Right ventricle myocardium inferior (tissue), 1 donor: ENCODE measurements around the gene ZNF618. TPM values are rescaled to one million over a fixed set of nuclear protein-coding genes. Genes with fewer than 3 reads are reported as not detected.

Experiments used
- ATAC-seq: fragments of 200-7000 bp; cut with Tn5 transposase; one replicate; pipeline ENCODE4 v1.9.1; 2020; ENCODE audit warnings: mild to moderate bottlenecking, moderate library complexity
- DNase-seq: peaks from one replicate; pipeline ENCODE4 v3.0.0; 2021; ENCODE audit errors: missing footprints
- intact Hi-C: fragments of 100-400 bp; cut with DNase I; formaldehyde crosslinking; loops from one replicate; pipeline ENCODE4 v1.11.0; 2022
- total RNA-seq: library from RNA; stranded (reverse); fragmentation: NEBNext Ultra II Directional; extraction: Animal tissue kit (Norgen Biotek cat#: 25700); gene quantifications from one replicate; pipeline ENCODE4 v1.2.1, GENCODE V29; 2021
- donor health status: DM: no; HTN: yes; CAD: no; lungs with severe emphysema.

Gene ZNF618
- total RNA-seq, 1 donor from 2014 or later: 1.6 TPM

DNA sequence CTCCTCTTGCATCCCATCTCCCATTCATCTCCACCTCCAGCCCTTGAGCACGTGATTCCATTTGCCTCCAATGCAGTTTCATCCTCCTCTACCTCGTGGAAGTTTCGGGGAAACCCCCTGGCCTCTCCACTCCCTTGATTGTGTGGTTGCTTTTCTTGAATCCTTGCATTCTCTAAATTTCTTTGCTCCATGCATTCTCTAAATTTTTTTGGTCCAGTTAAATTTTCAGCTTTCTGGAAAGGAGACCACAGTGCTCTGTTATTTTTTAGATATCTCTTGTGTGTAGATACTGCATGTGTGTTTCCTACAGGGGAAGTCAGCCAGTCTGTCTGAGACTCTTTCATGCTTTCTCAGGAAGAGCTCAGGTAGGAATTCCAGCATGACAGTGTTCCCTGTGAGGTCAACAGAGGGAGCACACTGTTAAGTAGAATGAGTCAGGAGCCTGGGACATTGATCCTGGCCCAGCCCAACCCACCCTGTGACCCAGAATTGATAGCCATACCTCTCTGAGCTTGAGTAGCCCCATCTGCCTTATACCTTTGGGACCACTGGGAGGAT lies 149.2 kb downstream of the ZNF618 start:
- DNase-seq (no peak), ATAC-seq (no peak)
- intact Hi-C loops: no loop called here

DNA sequence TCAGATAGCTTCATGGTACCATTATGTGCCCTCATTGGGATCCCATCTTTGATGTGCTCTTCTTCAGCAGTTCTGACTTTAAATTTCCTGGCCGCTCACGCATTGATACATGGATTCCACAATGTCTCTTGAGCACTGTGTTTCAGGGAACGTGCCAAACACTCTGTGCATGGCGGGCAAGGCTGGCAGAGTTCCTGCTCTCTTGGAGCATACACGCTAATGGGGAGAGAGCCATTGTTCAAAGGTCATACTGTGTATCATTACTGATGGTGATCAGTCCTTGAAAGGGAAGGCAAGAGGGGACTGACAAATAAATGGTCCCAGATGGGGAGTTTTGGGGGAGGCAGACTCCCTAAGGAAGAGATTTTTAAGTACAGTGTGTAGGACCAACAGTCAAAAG lies 149.7 kb downstream of the ZNF618 start:
- no peak for ATAC-seq
- intact Hi-C loops: no loop called here
- DNase-seq: no peak

DNA sequence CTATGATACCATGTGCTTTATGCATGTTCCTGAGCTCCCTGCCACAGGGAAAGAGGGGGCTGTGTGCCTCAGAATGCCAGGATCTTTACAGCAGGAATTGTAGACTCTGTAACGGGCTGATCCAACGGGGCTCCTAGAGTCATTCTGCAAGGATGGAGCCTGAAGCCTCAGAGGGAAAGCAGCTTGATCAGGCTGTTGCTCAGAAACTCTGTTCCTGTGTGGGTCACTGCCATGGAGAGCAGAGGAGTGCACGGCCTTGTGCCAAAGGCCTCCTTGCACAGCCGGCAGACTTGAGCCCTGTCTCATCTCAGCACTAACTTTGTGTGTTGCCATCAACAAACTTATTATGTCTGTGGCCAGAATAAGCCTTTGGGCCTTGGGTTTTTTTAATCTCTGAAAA lies 150.2 kb downstream of the ZNF618 start:
- intact Hi-C loops: no loop called here
- no peak for DNase-seq
- no peak for ATAC-seq

DNA sequence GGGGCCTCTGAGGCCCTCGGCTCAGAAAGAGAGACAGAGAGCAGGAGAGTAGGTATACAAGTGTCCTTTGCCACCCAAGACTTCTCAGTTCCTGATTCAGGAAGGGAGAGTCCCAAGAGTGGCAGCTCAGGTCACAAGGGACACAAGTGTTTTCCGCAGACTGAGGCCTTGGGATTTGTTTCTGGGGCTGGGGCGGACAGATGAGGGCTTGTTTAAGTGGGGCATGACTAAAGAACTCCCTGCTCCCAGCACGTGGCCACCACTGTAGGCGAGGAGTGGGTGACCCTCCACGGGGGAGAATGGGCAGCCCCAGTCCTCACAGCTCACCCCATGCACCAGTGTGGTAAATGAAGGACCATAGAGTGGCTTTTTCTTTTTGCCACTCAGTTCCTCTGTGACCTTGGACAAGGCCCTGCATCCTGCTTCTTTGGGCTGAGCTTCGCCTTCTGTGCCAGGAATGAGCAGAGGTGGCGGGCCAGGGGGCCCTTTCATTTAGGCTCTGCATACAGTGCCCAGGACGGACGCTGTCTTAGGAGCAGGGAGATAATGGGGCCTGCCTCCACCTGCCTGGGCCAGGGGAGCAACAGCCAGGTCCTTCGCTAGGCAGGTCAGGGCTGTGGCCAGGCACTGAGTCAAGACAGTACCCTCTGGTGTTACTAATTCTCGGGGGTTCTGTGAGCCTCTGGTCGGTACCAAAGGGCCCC lies 151.2 kb downstream of the ZNF618 start:
- ATAC-seq (no peak), DNase-seq (no peak)
- intact Hi-C loops: no loop called here

DNA sequence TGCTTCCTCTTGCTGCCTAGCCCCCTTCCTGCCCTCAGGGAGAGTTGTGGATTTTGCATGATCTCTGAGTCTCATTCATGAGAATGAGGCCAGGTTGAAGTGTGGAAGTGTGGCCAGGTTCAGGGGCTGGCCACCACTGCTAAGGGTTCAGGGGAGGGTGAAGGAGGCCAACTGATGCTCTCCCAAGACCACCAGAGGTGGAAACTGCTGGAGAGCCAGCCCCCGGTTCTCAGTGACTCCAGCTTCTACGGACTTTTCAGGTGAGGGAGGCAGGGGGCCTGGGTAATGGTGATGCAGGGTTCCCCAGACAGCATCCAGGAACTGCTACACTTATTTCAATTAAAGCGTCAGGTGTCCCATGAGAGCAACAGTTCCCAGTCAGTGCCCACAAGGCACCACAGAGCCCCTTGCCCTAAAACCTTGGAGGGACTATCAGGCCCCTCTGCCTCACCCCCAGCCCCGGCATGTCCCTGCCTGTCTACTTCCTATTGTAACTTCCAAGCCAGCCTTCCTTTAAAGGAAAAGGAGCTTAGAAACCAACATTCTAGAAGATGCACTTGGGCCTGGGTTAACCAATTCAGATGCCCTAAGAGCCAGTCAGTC lies 151.9 kb downstream of the ZNF618 start:
- DNase-seq (no peak), ATAC-seq (no peak)
- intact Hi-C loops: no loop called here

DNA sequence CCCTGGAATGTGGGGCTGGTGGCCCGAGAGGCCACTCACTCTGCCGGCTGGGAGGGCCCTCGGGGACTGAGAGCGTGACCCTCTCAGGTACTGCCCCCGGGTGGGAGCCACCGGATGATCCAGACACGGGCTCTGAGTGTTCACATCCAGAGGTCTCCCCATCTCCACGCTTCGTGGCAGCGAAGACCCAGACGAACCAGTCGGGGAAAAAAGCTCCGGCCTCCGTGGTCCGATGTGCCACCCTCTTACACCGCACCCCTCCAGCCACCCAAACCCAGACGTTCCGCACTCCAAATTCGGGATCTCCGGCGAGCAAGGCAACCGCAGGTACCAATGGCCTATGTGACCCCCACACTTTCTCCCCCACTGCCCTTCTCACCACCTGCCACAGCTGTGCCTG lies 152.5 kb downstream of the ZNF618 start:
- no peak for ATAC-seq
- intact Hi-C loops: no loop called here
- DNase-seq: no peak

DNA sequence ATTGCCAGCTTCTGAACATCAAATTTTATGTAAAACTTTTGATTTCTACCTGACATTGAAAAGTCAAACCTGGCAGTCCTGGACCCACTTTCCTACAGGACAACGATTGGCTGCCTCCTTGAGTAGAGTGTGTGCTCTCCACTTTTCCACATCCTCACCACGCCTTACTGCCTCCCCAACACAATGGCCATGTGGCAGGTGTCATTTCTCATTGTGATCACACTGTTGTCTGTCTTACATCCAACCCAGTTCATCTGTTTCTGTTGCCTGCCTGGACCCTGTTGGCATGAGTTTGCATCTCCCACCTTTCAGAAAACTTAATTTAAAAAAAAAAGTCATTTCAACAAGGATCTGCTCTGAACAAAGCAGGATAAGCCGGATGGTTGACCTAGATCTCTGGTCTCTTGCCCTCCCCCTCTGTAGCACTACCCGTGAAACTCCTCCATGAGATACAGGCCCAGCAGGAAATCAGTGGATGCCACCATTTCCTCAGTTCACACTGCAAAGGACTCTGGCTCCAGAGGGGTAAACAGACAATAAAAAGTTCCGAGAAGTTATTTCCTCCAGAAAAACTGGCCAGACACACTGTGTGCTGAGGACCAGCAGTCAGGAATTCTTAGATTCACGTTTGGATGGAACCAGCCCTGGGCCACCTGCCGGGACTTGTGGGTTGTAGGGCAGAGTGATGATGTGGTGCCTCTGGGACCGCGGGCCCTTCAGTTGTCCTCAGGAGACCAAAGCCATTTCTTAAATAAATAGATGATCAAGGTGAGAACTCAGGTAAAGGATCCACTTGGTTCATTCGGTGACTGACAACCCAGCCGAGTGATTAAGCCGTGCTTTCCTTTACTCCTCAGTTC lies 153.4 kb downstream of the ZNF618 start:
- intact Hi-C loops: loop anchor here (5.0 to 10.0 kb wide), 3 partner anchors 145 to 347 kb away; no protein-coding TSS in a partner anchor
- ATAC-seq: no peak

DNA sequence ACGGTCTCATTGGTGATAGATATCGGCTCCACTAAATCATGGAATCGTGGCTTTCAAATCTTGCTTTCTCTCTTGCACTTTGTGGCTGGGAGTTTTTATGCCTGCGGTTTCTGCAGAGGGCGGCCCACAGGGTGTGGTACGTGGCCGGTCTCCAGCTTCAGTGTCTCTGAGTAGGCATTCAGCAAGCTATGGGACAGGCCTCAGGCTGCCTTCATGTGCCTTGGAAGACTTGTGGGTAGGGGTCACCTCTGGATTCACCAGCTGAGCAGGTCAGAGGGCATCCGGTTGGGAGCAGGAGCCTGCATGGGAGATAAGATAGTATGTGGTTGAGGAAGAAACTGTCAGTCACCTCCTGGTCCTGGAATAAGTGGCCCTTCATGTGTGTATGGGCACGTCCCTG lies 154.3 kb downstream of the ZNF618 start:
- no peak for ATAC-seq
- intact Hi-C loops: loop anchor here (5.0 to 10.0 kb wide), 3 partner anchors 146 to 348 kb away; no protein-coding TSS in a partner anchor
- no peak for DNase-seq

More for the DNA sequence above, 153.4 kb downstream of the ZNF618 start:
- no peak for DNase-seq

DNA sequence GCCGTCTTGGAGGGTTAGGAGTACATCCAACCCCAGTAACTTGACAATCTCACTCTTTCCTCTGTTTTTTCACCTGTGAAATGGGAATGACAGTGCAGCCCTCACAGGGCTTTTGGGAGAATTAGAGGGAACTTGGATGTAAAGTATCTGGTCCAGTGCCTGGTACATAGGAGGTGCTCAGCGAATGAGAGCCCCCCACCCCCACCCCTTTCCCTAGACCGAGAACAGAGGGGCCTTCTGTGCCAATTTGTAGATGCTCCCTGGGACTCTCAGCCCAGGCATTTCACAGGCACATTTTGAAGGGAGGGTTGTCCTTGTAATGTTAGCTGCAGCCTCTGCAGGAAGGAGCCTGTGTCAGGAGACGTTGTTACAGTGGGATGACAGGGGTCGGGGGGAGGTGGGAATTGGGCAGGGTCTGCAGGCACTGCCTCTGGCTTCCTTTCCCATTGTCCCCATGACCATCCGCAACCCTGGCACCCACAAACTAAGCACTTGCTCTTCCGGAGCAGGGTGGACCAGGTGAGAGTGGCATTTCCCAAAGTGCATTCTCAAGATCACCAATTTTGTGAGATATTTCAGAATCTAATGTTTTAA lies 155.0 kb downstream of the ZNF618 start:
- ATAC-seq: no peak
- no peak for DNase-seq
- intact Hi-C loops: loop anchor here (5.0 to 10.0 kb wide), 3 partner anchors 146 to 349 kb away; no protein-coding TSS in a partner anchor

DNA sequence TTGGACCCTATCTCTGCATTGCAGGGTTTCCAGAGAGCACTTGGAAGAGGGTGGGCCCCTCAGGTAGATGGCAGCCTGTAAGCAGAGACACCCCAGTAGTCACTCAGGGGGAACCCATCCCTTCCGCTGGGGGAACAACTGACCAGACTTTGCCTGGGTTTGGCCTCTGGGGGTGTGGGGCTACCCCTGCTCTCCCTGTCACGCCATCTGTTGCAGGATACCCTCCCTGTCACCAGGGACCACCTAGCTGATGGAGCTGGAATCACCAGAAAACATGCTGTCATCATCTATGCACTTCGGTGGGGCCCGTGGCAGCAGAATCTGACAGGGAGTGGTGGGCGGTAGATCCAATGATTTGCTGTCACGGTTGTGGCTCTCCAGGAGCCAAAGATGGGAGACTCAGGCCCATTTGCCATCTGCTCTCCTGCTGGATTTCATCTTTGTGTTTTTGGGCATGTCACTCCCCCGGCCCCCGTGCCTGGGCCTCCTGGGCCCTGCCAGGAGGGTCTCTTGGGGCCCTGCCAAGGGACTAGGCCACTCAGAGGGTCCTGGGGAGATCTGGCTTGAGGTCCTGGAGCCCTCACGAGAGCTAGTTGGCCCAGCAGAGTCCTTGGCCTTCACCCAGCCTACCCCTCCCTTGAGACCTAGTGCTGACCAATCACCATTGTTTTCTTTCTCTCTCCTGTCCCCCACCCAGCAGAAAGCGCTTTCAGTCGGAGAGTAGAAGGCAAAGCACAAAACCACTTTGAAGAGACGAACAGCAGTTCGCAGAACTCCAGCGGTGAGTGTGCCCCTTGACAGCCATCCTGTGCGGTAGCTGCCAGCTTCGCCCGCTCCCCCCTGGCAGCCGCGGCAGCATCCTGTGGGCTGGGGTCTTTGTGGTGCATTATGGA lies 156.1 kb downstream of the ZNF618 start:
- DNase-seq: no peak
- no peak for ATAC-seq
- intact Hi-C loops: loop anchor here (5.0 to 10.0 kb wide), 3 partner anchors 147 to 350 kb away; no protein-coding TSS in a partner anchor

DNA sequence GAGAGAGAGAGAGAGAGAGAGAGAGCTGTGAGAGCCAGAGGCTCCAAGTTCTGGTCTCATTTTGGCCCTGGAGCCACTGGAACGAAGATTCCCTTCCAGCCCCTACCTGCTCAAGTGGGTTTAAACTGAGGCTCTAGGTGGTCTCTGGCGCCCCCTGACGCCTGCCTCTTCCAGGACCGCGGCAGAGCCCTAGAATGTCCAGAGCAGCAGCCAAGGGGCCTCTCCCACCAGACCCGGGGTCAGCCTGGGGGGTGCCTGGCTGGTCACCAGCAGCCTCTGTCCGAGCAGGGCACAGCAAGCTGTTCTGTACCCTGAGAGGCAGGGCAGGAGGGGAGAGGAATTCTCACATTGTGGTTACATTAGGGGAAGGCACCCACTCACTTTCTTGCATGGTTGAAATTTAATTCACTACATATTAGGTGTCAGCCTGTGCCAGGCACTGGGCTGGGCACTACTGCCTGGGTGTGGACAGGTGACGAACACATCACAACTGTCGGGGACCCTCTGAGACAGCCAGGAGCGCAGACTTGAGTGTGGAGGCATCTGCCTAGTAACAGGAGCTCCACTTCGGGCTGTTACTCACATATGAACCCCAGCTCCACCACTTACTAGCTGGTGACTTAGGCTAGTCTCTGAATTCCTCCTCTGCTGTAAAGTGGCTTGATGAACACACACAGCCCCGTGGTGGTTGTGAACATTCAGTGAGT lies 157.4 kb downstream of the ZNF618 start:
- peak; percentile 63 for ATAC-seq
- intact Hi-C loops: loop anchor here (1.0 to 10.0 kb wide), 4 partner anchors 149 to 351 kb away; no protein-coding TSS in a partner anchor
- no peak for DNase-seq

DNA sequence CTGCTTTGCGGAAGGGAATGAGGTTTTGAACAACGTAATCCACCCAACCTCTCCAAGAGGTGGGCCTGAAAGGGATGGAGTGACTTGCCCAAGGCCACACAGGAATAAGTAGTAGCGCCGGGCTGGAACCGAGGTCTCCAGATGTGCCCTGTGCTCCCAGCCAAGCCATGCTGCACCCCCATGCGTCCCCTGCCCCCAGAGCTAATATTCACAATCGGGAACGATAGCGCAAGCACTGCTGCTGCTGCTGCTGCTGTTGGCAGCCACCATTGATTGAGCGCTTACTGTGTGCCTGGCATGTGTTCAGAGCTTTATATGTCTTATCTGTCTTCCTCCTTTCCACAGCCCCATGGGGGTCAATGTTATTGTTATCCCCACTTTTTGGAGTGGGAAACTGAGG lies 158.1 kb downstream of the ZNF618 start:
- intact Hi-C loops: loop anchor here (5.0 to 10.0 kb wide), 3 partner anchors 149 to 352 kb away; no protein-coding TSS in a partner anchor
- DNase-seq: no peak
- ATAC-seq: no peak

DNA sequence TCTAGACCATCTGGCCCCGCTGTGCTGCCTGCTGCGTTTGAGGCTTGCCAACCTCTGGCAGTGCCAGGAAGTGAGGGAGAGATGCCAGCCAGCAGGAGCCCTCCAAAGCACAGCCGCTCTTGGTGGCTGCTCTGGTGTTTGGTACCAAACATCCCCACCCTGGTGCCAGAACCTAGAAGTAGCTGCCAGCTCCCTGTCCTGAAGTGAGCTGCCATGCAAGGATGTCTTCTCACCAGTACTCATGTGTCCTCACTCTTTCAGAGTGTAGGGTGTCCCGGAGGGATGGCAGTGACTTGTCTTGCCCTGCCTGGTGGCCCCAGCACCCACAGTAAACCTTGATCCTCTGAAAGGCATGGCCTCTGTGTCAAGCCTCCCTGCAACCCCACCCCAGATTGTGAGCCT lies 158.6 kb downstream of the ZNF618 start:
- intact Hi-C loops: loop anchor here (5.0 to 10.0 kb wide), 3 partner anchors 150 to 352 kb away; no protein-coding TSS in a partner anchor
- ATAC-seq (no peak), DNase-seq (no peak)

DNA sequence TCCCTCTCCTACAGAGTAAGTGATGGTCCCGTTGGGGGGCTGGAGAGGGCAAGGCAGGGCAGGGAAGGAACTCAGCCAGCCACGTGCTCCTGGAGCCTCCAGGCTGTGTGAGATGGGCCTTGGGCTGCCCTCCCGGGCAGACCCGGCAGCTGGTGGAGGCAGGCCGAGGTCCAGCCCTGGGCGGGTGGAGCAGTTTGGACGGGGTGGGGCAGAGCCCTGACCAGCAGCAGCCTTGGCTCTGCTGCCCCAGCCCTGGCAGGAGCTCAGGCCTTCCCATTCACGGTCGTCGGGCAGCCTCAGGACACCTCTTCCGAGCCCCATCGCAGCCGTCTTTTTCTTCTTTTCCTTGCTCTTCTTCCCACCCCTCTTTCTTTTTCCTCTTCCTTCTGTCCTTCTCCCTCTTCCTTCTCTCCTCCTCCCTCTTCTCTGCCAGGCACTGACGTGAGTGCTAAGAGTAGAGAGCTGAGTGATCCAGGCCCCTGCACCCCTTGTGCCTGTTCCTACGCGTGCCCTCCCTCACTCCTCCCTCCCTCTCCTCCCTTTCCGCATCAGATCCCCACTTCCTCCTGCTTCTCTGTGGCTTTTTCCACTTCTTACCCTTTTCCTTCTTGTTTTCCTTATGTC lies 159.2 kb downstream of the ZNF618 start:
- intact Hi-C loops: loop anchor here (10.0 kb wide), 1 partner anchor 151 kb away; no protein-coding TSS in a partner anchor
- DNase-seq: no peak
- no peak for ATAC-seq

DNA sequence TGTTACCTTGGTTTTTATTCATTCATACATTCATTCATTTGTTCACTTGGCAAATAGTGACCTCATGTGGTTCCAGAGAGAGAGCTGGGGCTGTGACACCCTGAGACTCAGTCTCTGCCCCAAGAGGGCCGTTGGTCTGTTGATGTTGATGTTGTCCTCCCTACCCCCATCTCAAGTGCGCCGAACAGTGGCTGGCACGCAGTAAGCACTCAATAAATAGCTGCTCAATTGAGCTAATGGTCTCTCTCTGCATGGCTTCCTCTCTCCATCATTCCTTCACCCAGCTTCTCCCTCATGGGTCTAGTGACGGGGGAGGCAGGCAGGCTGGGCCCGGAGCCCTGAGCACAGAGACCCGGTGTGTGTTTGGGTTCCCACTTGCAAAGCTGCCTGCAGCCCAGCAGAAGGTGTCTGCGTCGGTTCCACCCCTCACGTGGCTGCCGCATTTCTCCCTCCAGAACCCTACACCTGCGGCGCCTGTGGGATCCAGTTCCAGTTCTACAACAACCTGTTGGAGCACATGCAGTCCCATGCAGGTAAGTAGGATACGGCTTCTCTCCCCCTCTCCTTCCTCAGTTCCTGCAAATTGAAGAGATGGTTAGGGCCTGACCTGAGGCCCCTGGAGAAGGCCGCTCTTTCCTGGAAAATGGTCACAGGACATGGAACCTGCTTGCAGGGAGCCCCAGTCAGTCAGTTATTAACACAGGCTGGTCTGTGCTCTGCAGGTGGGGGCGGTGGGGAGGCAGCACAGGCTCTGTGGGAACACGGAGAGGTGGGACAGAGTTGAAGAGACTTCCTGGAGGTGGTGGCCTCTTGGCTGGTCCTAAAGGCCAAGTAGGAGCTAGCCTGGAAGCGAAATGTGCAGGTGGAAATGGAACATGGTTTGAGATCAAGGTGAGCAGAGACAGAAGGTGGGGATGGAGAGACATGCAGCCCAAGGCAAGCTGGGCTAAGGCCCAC lies 160.0 kb downstream of the ZNF618 start:
- intact Hi-C loops: loop anchor here (10.0 kb wide), 1 partner anchor 151 kb away; no protein-coding TSS in a partner anchor
- DNase-seq (no peak), ATAC-seq (no peak)
